NCI-H524 (cell line): ENCODE measurements around the gene PARP1.
"Not testable (repeated sequence)": the region's sequence is repeated elsewhere in the genome, so short reads cannot be mapped to it uniquely, and the experiment has no call there.

Experiments
- DNase-seq, 2 experiments: peaks; one replicate each; lab custom pipeline; 2025; lab: John Stamatoyannopoulos, UW

The PARP1 gene

DNA sequence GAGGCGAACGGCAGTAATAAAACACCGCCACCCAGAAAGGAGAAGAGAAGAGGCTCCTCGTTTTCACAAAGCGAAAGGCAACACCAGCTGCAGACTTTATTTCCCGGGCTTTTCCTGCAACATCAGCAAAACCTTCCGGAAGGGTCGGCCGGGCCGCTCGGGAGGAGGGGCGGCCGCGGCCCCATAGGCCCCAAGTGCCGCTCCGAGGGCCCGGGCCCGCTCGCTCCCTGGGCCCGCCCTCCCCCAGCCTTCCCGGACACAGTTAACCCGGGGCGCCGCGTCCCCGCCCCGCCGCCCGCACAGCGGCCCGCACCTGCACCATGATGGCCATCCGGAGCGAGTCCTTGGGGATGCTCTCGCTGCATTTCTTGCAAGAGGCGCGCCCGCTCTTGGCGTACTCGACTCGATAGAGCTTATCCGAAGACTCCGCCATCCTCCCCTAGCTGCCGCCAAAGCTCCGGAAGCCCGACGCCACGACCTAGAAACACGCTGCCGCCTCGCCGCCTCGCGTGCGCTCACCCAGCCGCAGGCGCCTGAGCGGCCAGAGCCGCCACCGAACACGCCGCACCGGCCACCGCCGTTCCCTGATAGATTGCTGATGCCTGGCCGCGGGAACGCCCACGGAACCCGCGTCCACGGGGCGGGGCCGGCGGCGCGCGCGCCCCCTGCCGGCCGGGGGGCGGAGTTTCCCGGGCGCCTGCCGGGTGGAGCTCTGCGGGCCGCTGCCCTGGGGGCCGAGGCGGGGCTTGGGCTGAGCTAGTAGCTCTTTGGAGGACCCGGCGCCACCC lies at the start of gene PARP1:
PARP1 (minus strand) TSS at position 597 of the 788 bp plus-strand sequence; CDS start at position 433, 164 bp downstream.
- DNase-seq: peak; percentile 63 to 78

GRCh38 chr1:226457307-226457712 lies 49.4 kb upstream of the PARP1 start:
- no peak for DNase-seq

DNA sequence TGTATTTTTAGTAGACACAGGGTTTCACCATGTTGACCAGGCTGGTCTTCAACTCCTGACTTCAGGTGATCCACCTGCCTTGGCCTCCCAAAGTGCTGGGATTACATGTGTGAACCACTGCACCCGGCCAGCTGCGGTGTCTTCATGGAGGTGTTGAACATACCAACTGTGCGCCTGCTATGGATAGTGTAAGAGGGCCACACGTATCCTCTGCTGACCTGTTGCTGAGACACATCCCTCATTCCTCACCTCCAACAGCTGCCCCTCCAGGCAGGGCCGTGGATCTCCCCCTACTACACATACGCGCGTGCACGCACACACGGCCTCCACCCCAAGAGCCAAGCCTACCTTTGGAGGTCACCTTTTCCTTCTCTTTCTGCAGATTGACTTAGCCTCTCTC lies 48.0 kb upstream of the PARP1 start:
- DNase-seq: no peak

DNA sequence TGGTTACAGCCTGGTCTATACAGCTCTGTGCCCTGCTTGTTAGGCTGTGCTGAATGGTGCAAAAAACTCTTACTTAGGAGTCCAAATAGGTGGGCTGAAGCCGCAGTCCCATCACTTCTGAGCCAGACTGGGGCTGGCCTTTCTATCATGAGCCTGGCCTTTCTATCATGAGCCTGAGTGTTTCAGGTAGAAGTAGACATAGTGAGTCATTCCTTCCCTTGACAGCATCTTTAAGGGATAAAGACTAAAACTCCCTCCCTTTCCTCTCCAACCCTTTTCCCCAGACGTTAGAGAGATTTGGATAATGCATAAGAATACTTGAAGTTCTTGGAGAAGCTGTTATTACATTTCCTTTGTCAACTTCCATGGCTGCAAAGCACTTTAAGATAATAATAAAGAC lies 46.5 kb upstream of the PARP1 start:
- DNase-seq: peak in 1 of 2 experiments; percentile 21

- DNase-seq: peak; percentile 61 to 81
Observed at GRCh38 chr1:226453015-226453704, 45.3 kb upstream of the PARP1 start.

DNA sequence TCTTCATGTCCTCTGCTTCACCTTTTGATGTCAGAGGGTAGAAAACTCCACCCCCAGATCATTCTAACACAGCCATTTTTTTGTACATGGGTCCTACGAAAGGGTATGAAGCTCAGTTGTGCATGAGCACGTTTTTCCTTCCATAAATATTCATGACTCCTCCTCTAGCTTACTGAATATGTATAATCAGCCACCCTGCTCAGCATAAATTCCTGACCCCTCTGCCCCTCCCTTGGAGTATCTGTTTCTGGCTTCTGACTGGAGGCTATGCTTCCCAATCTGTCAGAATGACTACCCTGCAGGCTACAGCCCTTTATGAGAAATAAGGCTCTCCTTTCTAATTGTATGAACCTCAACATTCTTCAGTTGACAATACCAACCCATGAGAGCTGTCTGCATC lies 42.8 kb upstream of the PARP1 start:
- DNase-seq: no peak

GRCh38 chr1:226449823-226450222 lies 41.9 kb upstream of the PARP1 start:
- DNase-seq: no peak

DNA sequence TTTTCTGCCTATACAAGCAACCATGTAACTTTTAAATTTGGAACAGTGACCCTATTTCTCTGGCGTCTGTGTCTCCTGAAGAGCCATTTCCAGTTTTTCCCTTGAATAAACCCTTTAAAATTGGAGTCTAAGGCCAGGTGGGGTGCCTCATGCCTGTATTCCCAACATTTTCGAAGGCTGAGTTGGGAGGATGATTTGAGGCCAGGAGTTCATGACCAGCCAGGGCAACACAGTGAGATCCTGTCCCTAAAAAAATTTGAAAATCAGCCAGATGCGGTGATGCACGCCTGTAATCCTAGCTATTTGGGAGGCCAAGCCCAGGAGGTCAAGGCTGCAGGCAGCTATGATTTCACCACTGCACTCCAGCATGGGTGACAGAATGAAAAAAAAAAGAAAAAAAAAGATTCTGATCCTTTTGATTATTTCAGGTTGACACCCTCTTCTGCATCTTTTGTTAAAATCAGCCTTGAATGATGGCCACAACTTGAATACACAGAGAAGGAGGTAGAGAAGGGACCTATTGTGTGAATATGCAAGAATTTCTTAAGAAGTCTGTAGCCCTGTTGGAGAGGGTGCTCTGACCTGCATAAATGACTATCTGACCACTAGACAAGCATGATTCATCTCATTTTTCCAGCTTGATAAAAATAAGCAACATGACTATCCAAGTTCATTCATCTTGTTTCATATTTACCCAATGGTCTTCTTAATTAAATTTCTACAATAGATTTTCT lies 40.2 kb upstream of the PARP1 start:
- DNase-seq: no peak

- no peak for DNase-seq
Observed at GRCh38 chr1:226446094-226446493, 38.2 kb upstream of the PARP1 start.

- DNase-seq: peak; percentile 55 to 79
Observed at GRCh38 chr1:226444901-226445300, 37.0 kb upstream of the PARP1 start.

DNA sequence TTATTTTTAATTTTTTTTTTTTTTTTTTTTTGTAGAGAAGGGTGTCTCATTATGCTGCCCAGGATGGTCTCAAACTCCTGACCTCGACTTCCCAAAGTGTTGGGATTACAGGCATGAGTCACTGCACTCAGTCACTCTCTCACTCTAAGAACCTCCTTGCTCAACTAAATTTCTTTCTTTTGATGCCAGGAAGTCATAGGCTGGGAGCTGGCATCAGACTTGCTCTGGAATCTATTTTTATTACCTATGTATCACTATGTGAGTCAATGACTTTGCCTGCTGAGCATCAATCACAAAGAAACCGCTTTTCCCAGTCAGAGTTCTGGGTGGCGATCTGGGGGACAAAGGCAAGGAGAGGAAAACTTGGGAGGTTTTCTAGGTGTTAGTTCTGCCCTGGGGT lies 35.5 kb upstream of the PARP1 start:
- DNase-seq: no peak

DNA sequence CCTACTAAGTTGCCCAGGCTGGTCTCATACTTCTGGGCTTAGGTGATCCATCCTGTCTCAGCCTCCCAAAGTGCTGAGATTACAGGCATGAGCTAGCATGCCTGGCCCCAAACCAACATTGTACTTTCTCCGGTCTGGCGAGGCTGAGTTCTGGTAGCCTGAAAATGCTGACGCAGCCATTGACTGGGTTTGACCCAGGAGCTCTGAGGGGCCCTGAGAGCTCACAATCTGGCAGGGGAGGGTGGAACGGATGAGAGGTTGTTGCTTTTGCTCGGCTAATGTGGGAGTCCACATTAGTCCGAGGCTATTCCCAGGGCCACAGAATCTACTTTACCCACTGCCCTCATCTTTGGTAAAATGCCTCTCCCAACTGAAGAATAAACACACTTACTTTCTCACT lies 35.1 kb upstream of the PARP1 start:
- DNase-seq: no peak

GRCh38 chr1:226441629-226442028 lies 33.7 kb upstream of the PARP1 start:
- no peak for DNase-seq

GRCh38 chr1:226440512-226440911 lies 32.6 kb upstream of the PARP1 start:
- DNase-seq: no peak

GRCh38 chr1:226438007-226438406 lies 30.1 kb upstream of the PARP1 start:
- DNase-seq: peak in 1 of 2 experiments; percentile 15

- DNase-seq: peak; percentile 82 to 92
Observed at GRCh38 chr1:226436855-226437491, 29.1 kb upstream of the PARP1 start.

- no peak for DNase-seq
Observed at GRCh38 chr1:226436472-226436854, 28.6 kb upstream of the PARP1 start.

- DNase-seq: peak; percentile 64 to 91
Observed at GRCh38 chr1:226433341-226433720, 25.4 kb upstream of the PARP1 start.

DNA sequence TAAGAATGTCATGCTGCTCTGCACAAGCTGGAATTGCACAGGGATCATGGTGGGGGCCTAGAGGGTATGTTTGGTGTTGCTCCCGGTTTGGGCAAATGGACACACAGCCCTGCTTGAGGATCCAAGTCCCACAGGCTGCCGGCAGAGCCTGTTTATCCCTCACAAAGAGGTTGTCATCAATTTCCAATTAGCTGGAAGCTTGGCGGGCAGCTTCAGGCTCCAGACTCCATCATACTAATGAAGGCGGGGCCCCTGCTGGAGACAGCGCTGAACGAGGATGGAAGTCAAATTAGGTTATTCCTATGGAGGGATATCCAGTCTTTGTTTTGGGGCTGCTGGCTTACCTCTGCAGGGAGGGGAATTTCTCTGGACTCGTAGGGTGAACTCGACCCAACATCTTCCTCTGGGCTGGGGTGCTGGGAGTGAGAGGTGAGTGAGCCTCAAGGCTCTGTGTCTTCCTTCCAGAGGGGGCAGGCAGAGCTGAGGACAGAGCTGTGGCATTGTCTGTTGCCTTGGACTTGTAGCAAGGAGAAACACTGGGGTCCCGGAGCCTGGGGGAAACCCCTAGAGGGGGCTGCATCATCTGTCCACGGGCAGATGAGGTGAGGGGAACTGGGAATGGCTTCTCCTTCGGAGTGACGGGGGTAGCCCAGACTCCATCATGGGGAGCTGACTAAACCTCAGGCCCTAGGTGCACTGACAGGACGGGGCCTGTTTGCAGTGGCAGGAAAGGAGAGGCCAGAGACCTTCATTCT lies 24.9 kb upstream of the PARP1 start:
- no peak for DNase-seq

DNA sequence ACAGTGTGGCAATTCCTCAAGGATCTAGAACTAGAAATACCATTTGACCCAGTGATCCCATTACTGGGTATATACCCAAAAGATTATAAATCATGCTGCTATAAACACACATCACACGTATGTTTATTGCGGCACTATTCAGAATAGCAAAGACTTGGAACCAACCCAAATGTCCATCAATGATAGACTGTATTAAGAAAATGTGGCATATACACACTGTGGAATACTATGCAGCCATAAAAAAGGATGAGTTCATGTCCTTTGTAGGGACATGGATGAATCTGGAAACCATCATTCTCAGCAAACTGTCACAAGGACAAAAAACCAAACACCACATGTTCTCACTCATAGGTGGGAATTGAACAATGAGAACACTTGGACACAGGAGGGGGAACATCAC lies 24.0 kb upstream of the PARP1 start:
- not testable (repeated sequence) for DNase-seq

DNA sequence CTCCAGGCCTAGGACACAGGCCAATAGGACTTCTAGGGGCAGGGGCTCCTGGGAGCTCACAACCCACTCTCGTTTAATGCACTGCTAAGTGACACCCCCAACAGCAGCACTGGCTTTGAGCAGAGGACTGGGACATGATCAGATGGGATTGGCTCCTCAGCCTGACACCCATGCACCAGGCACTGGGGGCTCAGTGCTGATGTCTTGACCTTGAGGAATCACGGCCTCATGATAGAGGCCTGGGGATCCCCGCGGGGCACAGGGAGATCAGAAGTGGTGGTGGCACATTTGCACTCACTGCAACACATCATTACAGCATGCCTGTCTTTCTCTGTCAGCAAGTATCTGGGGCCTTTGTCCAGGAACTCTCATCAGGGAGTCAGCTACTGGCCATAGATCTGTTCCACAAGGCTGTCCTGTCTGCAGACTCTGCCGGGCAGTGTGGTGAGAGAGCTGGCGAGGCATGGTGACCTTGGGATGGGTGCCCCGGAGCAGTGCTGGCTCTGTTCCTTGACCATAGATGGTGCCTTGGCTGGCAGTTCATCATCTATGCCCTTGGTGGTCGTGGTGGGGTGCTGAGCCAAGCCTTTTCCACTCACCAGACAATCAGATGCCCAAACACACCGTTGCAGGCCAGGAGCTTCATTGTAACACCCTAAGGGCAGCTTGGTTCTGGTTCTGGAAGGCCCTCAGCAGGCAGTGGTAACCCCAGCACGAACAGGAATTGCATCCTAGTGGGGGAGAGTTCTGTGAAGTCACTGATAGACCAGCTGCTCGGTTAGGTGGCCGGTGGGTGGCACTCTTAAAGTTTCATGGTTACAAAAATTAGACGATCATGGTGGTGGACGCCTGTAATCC lies 22.2 kb upstream of the PARP1 start:
- DNase-seq: no peak
